RKO (cell line): ENCODE measurements around the gene MAP3K5.

ENCODE experiments used
- DNase-seq: peaks from one replicate; pipeline ENCODE4 v3.0.0-alpha.2; 2016; ENCODE audit warnings: low spot score

The MAP3K5 gene

DNA sequence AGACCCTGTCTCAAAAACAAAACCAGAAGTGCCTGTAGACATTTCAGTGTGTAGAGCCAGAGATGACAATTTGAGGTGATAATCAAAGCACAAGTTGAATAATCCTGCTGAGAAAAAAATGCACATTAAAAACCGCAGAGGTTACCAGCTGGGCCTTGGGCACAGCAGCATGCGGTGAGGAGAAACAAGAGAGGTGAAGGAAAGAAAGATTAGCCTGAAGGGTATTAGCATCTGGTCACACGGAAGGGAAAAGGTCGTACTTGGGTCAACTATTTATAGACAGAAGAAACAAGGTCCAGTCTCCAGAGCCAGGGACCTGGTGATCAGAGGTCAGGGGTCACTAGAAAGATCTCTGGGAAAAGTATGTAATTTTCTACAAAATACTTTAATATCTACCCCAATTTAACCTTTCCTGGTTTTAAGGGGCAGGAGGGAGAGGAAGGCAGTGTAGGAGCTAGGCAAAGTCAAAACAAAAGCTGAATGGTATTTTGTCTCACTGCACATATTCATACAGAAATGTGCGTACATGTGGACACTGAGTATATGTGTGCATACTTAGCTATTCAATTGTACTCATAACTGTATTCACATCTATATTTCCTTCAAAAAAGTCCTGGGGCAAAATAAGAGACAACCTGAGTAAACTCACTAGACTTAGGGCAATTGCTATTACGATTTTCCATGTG lies 252.2 kb downstream of the MAP3K5 start:
- DNase-seq: no peak

DNA sequence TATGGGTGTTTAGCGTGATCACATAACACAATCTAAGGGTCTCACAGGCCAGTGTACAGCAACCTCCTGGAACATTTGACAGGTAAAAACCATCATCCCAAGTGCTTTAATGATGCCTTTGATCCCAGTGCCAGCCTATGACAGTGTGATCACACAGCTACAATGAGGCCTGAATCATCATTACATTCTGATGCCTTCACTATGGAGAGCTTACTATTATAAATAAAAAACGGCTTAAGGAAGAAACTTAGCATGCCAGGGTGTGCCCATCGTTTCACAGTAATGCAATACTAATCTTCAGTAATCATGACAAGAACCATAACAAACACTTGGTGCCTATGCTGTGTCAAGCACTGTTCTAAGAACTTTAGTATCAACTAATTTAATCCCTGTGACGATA lies 253.4 kb downstream of the MAP3K5 start:
- DNase-seq: no peak

DNA sequence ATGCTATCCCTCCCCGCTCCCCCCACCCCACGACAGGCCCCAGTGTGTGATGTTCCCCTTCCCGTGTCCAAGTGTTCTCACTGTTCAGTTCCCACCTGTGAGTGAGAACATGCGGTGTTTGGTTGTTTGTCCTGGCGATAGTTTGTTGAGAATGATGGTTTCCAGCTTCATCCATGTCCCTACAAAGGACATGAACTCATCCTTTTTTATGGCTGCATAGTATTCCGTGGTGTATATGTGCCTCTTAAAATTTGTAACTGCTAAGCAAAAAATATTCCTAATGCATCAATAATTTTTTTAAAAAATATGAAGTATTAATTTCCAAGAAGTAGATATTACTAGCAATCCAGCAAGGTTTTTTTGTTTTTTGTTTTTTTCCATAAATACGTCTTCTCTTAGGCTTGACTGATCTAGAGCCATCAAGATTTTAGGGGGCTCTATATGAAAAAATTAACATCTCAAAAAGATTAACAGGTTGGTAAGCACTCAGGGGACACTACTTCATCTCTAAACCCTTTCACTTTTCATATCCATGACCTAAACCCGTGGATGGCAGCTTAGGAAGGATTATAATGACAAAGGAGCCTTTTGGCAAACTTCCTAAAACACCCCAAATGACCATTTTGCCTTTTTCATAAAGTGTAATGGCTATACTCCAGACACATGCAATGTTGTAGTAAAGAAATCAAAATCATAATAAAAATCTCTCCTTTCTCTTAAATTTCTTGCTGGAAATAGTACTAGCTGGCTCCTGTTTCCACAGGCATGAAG lies 256.2 kb downstream of the MAP3K5 start:
- DNase-seq: no peak

DNA sequence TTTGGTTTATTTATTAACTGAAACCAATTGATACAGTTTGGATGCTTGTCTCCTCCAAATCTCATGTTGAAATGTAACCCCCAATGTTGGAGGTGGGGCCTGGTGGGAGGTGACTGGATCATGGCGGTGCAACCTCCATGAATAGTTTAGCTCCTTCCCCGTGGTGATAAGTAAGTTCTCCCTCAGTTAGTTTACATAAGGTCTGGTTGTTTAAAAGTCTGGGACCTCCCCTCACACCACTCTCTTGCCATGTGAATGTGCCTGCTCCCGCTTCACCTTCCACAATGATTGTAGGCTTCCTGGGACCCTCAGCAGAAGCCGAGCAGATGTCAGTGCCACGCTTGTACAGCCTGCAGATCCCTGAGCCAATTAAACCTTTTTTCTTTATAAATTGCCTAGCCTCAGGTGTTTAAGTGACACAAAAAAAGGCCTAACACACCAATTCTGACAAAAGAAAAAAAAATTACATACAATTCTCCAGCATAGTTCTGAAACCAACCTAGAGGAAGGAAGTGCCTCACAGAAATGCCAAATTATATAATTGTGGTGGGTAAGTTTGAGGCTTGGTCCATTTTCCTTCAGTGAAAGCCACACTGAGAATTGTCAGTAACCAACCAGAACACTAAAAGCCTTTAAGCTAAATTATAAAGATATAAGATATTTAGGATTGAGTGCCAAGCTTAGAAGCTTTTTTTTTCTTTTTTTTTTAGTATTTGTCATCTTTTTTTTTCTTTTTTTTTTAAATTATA lies 257.1 kb downstream of the MAP3K5 start:
- DNase-seq: no peak

DNA sequence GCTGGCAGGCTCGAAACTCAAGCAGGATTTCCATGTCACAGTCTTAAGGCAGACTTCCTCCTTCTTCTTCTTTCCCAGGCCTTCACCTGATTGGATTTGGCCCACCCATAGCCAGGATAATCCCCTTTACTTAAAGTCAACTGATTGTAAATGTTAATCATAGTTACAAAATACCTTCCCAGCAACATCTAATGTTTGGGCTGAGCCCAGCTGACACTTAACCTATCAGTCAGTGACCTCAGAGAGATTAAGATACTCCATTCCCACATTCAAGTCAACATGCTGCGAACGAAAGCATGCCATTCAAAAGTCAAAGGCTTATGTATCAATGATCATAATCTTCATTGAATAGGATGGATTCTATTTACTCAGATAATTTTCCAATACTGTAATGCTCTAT lies 258.0 kb downstream of the MAP3K5 start:
- no peak for DNase-seq

DNA sequence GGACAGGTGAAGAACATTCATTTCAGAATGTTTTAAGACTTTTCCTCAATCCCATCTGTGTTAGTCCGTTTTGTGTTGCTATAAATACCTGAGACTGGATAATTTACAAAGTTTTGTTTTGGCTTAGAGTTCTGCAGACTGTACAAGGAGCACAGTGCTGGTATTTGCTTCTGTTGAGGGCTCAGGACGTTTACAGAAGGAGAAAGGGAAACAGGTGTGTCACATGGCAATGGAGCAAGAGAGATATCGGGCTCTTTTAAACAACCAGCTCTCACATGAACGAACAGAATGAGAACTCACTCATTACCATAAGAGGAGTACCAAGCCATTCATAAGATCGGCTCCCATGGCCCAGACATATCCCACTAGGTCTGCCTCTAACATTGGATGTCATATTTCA lies 258.8 kb downstream of the MAP3K5 start:
- no peak for DNase-seq

DNA sequence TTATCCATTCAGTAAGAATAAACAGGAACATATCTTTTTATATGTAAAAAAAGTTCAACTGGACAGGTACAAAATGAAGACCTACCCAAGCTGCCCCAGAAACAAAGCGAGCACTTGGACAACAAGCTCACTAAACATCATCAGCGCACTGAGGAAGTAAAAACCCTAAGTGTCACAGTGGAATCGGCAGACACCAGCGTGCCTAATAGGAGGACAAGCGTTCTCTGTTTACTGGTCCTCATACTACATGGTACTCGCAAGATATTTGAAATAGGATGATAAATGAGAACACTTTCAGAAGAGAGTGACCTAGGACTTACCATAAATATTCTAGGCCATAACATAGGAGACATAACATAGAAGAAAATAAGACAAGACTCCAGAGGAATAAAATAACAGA lies 260.2 kb downstream of the MAP3K5 start:
- DNase-seq: no peak

DNA sequence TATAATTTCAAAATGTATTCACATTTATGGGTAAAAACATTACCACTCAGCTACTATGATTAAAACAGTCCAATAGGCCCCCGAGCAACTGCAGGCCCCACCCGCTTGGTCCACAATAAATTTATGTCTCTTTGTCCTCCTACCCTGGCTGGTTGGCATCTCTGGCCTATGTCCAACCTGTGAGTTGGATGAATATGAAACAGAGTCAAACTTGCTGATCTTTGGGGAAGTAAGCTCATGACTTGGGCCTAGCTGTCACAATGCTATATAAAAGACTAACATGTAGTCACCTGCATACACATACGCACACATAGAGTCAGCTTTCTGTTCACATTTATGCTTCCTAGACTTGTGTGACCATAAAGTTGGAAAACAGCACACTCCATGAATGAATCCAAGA lies 262.6 kb downstream of the MAP3K5 start:
- no peak for DNase-seq

DNA sequence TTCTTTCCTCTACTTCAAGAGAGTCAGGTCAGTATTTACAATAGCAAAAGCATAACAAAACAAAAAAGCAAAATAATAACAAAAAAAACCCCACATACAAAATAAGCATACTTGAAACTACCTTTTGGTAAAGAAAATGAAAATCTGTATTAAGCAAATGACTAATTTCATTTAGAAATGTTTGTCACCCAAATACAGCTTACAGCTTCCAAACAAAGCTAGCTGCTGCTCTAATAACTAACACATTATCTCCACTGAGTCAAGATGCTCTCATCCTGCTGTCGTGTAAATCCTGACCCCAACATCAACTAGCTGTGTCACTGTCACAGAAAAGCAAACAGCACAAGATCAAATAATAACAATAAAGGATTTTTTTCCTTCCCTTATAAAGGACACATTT lies 263.8 kb downstream of the MAP3K5 start:
- no peak for DNase-seq

DNA sequence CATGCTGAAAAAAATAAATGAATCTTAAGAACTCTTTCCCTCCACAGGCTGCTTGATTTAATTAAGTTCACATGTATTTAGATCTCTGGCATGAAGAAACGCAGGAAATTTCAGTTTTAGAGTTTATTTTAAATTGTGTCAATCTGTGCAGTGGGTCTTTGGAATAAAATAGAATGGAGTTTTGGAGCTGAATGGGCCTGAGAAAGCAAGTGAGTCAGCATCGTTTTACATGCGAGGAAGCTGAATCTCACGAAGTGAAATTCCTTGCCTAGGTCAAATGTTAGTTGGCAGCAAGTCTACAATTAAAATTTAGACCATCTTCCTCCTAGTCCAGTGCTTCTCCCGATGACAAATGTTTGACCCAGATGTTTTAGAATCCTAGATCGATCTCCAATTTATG lies 264.4 kb downstream of the MAP3K5 start:
- DNase-seq: no peak

DNA sequence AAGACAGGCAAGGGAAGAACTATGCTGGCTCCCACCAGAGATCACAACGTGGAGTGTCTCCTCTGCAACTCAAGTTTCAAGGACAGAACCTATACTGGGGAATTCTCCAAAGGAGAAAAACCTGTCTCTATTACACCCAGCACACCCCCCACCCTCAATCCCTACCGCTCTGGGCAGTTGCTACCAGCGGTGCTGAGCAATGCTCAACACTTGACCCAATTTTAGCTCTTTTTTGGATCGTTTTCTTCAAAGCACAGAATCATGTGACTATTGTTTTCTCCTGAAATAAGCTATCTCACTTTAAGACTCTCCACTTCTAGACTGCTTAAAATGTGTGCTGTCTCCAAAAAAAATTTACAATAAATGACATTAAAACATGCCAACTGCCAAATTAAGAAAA lies 265.3 kb downstream of the MAP3K5 start:
- DNase-seq: no peak

DNA sequence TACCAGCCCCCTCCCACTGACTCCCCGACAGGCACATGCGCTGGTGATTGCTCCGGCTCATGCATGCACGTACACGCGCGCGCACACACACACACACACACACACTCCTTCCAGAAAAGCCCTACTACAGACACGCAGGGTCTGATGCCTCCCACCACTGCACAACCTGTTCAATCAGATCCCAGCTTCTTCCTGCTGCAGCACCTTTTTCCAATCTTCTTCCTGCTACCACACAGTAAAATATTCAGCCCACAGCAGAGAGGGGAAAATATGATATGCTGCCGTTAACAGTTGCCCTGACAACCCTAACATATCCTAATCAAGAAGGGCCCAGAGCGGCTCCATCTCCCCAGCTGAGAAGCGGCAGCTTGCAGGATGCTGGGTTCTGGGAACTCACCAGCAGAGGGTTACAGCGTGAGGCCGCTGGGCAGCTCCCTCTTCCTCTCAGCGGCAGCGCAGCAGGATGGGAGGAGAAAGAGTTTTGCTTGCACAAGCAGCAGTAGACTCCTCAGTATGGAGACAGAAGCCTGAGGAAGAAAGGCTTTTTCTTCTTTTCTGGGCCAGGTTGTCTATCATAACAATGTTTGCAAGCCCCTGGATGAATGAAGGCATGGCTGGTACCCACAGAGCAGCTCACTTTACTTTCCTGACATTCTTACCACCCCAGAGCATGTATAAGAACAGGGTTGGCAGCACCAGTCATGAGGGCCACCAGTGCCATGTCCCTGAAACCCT lies 265.9 kb downstream of the MAP3K5 start:
- no peak for DNase-seq

DNA sequence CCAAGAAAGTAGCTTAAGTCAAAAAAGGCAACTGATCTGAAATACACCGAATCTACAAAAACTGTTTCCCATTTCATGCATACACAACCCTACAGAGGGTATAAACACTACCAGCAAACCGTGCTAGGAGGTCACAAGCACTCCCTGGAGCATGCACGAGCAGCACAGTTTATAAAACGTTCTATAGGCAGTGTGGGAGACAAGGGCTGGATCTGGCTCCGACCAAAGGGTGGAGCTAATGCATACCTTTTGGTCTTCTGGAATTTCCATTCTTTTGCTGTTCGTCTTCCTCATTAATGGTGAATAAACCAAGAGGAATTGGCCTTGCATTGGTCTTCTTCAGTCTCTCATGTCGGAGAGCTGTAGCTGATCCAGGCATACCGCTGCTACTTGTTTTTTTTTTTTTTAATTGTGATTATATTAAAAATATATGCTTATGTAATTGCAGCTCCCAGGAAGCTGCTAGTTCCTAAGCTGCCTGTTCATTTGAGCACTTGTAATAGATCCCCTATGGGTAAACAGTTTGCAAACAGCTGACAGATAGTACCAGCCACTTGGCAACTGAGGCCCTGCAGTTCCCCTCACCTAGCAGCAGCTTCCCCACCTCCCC lies 266.6 kb downstream of the MAP3K5 start:
- DNase-seq: no peak

DNA sequence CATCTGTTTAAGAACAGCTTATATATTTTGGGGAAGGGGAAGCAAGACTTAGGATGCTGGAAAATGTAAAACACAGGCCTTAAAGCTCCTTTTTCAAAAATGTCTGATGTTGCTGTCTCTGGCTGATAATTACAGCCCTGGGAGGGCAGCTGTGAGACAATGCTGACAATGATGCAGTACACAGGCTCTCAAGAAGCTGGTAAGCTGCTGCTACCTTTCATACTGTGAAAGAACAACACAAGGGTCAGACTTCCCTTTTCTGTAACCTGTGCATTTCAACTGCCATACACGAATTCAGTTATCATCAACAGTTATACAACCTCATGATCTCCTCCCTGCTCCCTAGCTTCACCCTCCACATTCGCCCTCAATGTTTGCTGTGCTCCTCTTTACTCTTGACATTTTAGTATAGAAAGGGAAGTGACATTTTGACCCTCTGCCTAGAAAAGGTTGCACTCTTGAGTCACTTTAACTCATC lies 267.3 kb downstream of the MAP3K5 start:
- DNase-seq: no peak

DNA sequence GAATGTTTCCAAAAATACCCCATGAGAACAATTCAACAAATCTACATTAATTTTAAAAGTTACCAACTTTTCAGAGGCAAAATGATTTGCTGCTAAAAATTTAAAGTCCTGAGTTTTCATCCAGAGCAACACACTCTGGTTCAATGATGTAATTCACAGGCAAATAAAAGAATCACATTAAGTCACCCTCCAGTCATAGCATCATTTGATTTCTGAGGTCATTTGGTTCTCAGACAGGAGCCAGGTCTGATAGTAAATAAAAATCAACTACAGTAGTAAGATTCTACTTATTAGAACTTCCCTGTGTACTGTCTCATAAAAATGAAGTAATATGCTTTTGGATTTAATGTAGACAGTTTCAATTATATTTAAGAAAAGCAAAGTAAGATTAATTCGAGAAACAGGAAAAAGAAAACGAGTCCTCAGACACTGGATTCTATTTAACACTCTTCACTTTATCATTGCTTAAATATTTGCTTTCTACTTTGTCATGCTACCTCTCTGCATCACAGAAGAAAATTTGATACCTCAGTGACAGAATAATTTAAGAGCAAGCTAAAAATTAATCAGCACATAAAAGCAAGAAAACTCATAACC lies 267.8 kb downstream of the MAP3K5 start:
- no peak for DNase-seq

DNA sequence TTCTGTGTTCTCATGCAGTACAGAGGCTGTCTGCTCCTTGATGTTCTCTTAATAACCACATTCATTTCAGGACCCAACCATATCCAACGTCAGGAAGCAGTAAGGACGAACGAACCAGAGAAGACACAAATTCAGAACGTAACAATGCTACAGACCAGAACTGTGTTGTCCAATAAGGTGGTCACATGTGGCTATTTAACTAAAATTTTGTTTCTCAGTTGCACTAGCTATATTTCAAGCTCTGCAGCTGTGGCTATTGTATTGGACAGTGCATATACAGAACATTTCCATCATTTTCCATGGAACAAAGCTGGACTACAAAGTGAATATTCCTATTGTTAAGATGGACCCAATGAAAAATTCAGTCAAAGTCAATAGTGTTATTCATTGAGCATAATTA lies 269.1 kb downstream of the MAP3K5 start:
- no peak for DNase-seq

DNA sequence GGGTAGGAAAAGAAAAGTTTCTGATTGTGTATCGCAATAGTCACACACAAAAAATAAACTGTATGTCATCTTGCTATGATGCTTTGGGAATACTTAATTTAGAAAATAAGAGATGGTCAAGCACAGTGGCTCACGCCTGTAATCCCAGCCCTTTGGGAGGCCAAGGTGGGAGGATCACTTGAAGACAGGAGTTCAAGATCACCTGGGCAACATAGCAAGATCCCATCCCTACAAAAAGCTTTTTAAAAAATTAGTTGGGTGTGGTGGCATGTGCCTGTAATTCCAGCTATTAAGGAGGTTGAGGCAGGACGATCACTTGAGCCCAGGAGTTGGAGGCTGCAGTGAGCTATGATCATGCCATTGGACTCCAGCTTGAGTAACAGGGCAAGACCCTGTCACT lies 269.6 kb downstream of the MAP3K5 start:
- DNase-seq: no peak

DNA sequence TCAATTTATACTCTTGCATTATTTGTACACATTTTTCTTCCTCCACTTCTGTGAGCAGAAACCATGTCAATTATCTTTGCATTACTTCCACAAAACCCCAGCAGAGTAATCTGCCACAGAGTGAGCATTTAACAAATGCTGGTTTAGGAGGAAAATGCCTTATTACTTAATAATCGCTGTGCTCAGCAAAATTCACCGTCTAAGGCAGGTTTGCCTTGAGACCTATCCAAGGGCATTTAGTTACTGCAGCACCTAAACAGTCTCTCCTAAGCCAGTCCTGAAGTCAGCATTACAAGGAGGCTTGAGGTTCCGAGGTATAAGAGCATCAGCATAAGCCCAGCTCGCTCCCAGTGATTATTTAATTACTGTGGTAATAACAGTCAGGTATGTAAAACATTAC lies 270.4 kb downstream of the MAP3K5 start:
- DNase-seq: no peak

DNA sequence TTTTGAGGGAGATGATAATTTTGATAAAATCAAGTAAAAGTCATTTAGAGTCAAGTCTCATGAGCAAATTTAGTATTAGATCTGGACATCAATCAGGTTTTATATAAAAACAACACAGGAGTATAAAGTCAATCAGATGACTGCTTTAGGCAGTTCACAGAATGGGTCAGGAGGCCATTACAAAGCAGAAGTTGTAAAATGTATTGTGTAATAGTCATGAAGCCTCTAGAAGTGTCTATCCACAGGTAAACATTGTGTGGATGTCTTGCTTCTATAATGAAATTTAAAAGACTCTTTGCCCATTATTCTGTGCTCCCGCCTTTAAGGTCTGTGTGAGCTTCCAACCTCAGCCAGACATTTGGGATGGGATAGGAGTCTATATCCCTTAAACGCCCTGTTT lies 270.9 kb downstream of the MAP3K5 start:
- no peak for DNase-seq

DNA sequence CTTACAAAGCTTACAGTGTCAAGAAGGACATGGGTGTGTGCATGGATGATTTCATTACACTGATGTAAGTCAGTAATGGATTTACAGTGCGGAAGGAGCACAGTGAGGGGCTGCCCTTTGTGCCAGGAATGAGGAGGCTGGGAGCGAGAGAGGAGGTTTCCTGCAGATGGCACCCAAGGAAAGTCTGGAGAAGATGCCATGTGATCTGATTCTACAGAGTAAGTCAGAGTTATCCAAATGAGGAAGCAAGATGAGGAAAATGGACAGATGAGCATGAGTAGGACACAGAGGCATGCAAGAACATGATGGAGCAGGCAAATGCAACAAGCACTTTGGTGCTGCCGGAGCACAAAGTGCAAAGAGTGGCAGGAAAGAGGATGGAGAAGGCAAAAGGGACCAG lies 271.8 kb downstream of the MAP3K5 start:
- no peak for DNase-seq

DNA sequence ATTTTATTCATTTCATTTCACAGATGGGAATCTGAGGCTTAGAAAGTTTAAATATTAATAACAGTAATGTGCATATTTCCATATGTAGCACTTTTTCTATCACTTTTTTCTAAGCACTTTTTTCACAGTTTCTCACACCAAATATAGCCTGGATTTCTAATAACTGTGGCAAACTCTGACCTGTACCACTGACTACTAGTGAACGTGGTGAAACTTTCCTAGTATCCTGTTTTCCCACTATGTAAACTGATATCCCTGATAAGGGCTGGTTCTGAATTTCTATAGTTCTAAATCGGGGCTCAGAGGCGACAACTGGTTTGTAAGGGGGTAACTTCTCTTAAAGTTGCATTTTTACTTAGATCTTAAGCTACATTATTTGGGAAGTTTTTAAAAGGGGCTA lies 274.7 kb downstream of the MAP3K5 start:
- DNase-seq: no peak

DNA sequence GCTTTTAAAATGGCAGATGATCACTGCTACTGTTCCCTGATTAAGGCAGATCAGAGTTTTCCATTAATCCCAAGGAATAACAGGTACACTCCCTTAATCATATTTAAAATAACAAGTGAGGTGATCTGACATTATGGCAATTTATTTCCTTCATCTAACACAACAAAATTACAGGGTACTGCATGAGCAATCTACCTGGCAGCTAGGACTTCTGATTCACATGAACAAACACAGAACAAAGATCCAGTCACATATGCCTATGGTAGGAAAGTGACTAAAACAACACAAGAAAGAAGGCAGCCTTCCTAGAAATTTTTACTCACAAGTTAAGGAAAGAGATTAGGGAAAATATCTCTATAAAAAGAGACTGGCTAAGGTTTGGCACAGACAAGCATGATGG lies 275.3 kb downstream of the MAP3K5 start:
- no peak for DNase-seq
